OCI-LY1 (cell line): ENCODE measurements around the gene APPBP2.

Experiments used
- EZH2 ChIP-seq: fragments of 200-600 bp; sonication (generic), shearing (Covaris generic); IDR thresholded peaks from 2 replicates; pipeline ENCODE4 v1.8.0; 2017; ENCODE audit warnings: borderline replicate concordance, mixed run types, mild to moderate bottlenecking, antibody characterized with exemption, low read length, moderate library complexity, mixed read lengths
- TF ChIP-seq, protein P1 (sequence below): fragments of 200-600 bp; sonication (generic), shearing (Covaris generic); IDR thresholded peaks from 2 replicates; pipeline ENCODE4 v1.5.1; 2017; ENCODE audit warnings: mild to moderate bottlenecking, antibody characterized with exemption, low read length, moderate library complexity, mixed read lengths

- TF ChIP-seq, protein P1, sequence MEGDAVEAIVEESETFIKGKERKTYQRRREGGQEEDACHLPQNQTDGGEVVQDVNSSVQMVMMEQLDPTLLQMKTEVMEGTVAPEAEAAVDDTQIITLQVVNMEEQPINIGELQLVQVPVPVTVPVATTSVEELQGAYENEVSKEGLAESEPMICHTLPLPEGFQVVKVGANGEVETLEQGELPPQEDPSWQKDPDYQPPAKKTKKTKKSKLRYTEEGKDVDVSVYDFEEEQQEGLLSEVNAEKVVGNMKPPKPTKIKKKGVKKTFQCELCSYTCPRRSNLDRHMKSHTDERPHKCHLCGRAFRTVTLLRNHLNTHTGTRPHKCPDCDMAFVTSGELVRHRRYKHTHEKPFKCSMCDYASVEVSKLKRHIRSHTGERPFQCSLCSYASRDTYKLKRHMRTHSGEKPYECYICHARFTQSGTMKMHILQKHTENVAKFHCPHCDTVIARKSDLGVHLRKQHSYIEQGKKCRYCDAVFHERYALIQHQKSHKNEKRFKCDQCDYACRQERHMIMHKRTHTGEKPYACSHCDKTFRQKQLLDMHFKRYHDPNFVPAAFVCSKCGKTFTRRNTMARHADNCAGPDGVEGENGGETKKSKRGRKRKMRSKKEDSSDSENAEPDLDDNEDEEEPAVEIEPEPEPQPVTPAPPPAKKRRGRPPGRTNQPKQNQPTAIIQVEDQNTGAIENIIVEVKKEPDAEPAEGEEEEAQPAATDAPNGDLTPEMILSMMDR, result no peak
- TF ChIP-seq EZH2, result no peak
Measured at GRCh38 chr17:60510031-60510430, 16.0 kb downstream of the APPBP2 start.
